Panc1 (cell line): ENCODE results near the gene ZDHHC14.

ENCODE experiments used
- POLR2AphosphoS5 ChIP-seq: IDR thresholded peaks from 2 replicates; pipeline ENCODE4 v1.6.1; 2012; ENCODE audit warnings: mild to moderate bottlenecking, low read depth, low read length, moderate library complexity
- TF ChIP-seq, protein P1 (sequence below): fragments of 450-650 bp; IDR thresholded peaks from 2 replicates; pipeline ENCODE4 v1.5.1; 2017; ENCODE audit warnings: mild to moderate bottlenecking

DNA sequence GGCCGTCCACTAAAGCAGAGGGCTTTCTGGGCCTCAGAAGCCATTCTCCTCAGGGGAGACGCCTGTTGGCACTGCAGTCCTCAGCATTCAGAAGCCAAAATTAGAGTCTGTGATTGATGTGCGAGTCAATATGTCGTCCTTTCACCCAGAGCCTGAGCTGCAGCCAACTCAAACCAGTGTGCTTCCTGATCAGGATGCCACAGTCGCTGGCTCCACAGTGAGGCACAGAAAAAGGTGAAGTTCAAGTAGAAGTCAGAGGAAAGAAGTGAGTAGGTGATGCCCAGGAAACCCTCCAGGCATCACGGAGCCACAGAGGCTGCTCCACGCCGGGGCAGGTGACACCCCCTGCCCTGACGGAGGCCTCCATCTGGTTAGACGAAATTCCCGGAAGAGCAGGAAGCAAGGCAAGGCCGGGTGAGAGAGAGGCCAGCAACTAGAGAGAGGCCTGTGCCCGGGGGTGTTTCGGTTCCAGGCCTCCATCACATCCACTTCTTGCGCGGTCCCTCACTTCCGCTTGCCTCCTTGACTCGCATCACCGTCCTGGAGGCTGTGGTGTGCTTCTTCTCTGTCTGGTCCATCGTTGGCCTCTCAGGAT lies 264.3 kb downstream of the ZDHHC14 start:
- TF ChIP-seq, protein P1, sequence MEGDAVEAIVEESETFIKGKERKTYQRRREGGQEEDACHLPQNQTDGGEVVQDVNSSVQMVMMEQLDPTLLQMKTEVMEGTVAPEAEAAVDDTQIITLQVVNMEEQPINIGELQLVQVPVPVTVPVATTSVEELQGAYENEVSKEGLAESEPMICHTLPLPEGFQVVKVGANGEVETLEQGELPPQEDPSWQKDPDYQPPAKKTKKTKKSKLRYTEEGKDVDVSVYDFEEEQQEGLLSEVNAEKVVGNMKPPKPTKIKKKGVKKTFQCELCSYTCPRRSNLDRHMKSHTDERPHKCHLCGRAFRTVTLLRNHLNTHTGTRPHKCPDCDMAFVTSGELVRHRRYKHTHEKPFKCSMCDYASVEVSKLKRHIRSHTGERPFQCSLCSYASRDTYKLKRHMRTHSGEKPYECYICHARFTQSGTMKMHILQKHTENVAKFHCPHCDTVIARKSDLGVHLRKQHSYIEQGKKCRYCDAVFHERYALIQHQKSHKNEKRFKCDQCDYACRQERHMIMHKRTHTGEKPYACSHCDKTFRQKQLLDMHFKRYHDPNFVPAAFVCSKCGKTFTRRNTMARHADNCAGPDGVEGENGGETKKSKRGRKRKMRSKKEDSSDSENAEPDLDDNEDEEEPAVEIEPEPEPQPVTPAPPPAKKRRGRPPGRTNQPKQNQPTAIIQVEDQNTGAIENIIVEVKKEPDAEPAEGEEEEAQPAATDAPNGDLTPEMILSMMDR, result no peak
- TF ChIP-seq POLR2AphosphoS5, result no peak
